ENCODE data around the gene POLR3B.

POLR3B gene

DNA sequence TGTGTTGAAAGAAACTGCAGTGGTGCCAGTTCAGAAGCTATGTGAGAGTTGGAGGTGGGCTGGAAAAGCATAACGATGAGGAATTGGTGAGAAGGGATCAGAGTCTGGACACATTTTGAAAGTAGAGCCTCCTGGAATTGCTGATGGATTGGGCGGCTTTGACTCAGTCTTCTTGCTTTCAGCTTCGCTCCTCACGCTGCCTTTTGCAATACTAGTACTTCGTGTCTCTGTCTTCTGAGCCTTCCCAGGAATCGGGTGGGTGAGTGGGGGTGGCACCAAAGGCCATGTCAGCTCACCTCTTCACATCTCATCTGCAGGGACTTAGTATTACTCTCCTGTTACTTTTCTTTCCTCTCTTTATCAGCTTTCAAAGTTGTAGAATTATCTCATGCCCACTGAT lies 123.7 kb downstream of the POLR3B start:
- Histone ChIP-seq H3K27me3 (ENCODE audit: control insufficient read depth, low read length) (no peaks in the 10 kb centered on the region), H3K4me2 (ENCODE audit: low read length) (no peak overlapping the region), H3K4me1 (ENCODE audit: control insufficient read depth, low read length) (no peaks in the 10 kb centered on the region), H4K20me1 (ENCODE audit: control insufficient read depth, insufficient read depth, low read depth, low read length) (no peaks in the 10 kb centered on the region), H3K79me2 (ENCODE audit: control insufficient read depth, low read length) (no peaks in the 10 kb centered on the region), H3K9me3 (ENCODE audit: control insufficient read depth, insufficient read depth, low read length) (no peaks in the 10 kb centered on the region), H3K9me2 (replicated peaks; ENCODE audit: control insufficient read depth, low read length) (no peaks in the 10 kb centered on the region), H3K4me3 (ENCODE audit: low read length) (no peak overlapping the region), H3K36me3 (ENCODE audit: control insufficient read depth, low read length) (no peaks in the 10 kb centered on the region), H3F3A (ENCODE audit: control insufficient read depth, insufficient read depth) (no peaks in the 10 kb centered on the region), H3K27ac (ENCODE audit: low read depth, low read length) (no peak overlapping the region)
- no peak for TF ChIP-seq EZH2phosphoT487 (IDR thresholded peaks at IDR 0.05; ENCODE audit: borderline replicate concordance, low read length)
- TF ChIP-seq CTCF (IDR thresholded peaks at IDR 0.05; ENCODE audit: low read depth, low read length, poor library complexity, severe bottlenecking): no peak

DNA sequence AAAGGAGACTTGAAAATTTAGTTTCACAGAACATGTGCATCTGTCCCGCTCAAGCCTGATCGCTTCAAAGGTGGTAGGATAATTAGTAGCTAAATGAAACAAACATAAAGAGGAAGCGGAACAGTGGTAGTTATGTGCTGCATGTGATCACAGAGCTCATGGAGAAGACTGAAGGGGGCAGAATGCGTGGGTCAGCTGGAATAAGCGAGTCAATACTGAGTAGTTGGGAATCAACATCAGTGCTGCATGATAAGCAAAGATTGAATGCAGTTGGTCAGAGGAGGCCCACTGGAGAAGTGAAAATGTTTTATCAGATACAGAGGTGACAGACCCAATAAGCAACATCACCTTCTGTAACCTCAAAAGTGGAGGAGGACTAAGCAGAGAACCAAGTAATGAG lies 130.1 kb downstream of the POLR3B start:
- no peaks in the 10 kb centered on the region for H3F3A ChIP-seq (ENCODE audit: control insufficient read depth, insufficient read depth)
- H3K4me3 ChIP-seq (ENCODE audit: low read length): no peak overlapping the region
- H4K20me1 ChIP-seq (ENCODE audit: control insufficient read depth, insufficient read depth, low read depth, low read length): no peaks in the 10 kb centered on the region
- no peaks in the 10 kb centered on the region for H3K9me2 ChIP-seq (replicated peaks; ENCODE audit: control insufficient read depth, low read length)
- no peaks in the 10 kb centered on the region for H3K36me3 ChIP-seq (ENCODE audit: control insufficient read depth, low read length)
- no peaks in the 10 kb centered on the region for H3K27me3 ChIP-seq (ENCODE audit: control insufficient read depth, low read length)
- no peaks in the 10 kb centered on the region for H3K9me3 ChIP-seq (ENCODE audit: control insufficient read depth, insufficient read depth, low read length)
- TF ChIP-seq CTCF (IDR thresholded peaks at IDR 0.05; ENCODE audit: low read depth, low read length, poor library complexity, severe bottlenecking): no peak
- TF ChIP-seq EZH2phosphoT487 (IDR thresholded peaks at IDR 0.05; ENCODE audit: borderline replicate concordance, low read length): no peak
- H3K27ac ChIP-seq (ENCODE audit: low read depth, low read length): no peak overlapping the region
- H3K4me1 ChIP-seq (ENCODE audit: control insufficient read depth, low read length): no peaks in the 10 kb centered on the region
- no peak overlapping the region for H3K4me2 ChIP-seq (ENCODE audit: low read length)
- H3K79me2 ChIP-seq (ENCODE audit: control insufficient read depth, low read length): no peaks in the 10 kb centered on the region

- TF ChIP-seq CTCF (IDR thresholded peaks at IDR 0.05; ENCODE audit: low read depth, low read length, poor library complexity, severe bottlenecking) (no peak), EZH2phosphoT487 (IDR thresholded peaks at IDR 0.05; ENCODE audit: borderline replicate concordance, low read length) (no peak)
- no peaks in the 10 kb centered on the region for H3F3A ChIP-seq (ENCODE audit: control insufficient read depth, insufficient read depth)
- no peaks in the 10 kb centered on the region for H3K36me3 ChIP-seq (ENCODE audit: control insufficient read depth, low read length)
- H3K79me2 ChIP-seq (ENCODE audit: control insufficient read depth, low read length): no peaks in the 10 kb centered on the region
- H3K4me1 ChIP-seq (ENCODE audit: control insufficient read depth, low read length): no peaks in the 10 kb centered on the region
- H3K27ac ChIP-seq (ENCODE audit: low read depth, low read length): no peak overlapping the region
- H3K27me3 ChIP-seq (ENCODE audit: control insufficient read depth, low read length): no peaks in the 10 kb centered on the region
- H3K9me3 ChIP-seq (ENCODE audit: control insufficient read depth, insufficient read depth, low read length): no peaks in the 10 kb centered on the region
- H3K9me2 ChIP-seq (replicated peaks; ENCODE audit: control insufficient read depth, low read length): no peaks in the 10 kb centered on the region
- no peaks in the 10 kb centered on the region for H4K20me1 ChIP-seq (ENCODE audit: control insufficient read depth, insufficient read depth, low read depth, low read length)
- H3K4me2 ChIP-seq (ENCODE audit: low read length): no peak overlapping the region
- H3K4me3 ChIP-seq (ENCODE audit: low read length): no peak overlapping the region
Observed at GRCh38 chr12:106488884-106489283, 131.3 kb downstream of the POLR3B start.

GRCh38 chr12:106490264-106490663 lies 132.7 kb downstream of the POLR3B start:
- H3K4me2 ChIP-seq (ENCODE audit: low read length): no peak overlapping the region
- H3K36me3 ChIP-seq (ENCODE audit: control insufficient read depth, low read length): no peaks in the 10 kb centered on the region
- no peaks in the 10 kb centered on the region for H3K4me1 ChIP-seq (ENCODE audit: control insufficient read depth, low read length)
- no peaks in the 10 kb centered on the region for H3K9me2 ChIP-seq (replicated peaks; ENCODE audit: control insufficient read depth, low read length)
- no peaks in the 10 kb centered on the region for H4K20me1 ChIP-seq (ENCODE audit: control insufficient read depth, insufficient read depth, low read depth, low read length)
- no peaks in the 10 kb centered on the region for H3K79me2 ChIP-seq (ENCODE audit: control insufficient read depth, low read length)
- no peak for TF ChIP-seq EZH2phosphoT487 (IDR thresholded peaks at IDR 0.05; ENCODE audit: borderline replicate concordance, low read length)
- no peak for TF ChIP-seq CTCF (IDR thresholded peaks at IDR 0.05; ENCODE audit: low read depth, low read length, poor library complexity, severe bottlenecking)
- H3F3A ChIP-seq (ENCODE audit: control insufficient read depth, insufficient read depth): no peaks in the 10 kb centered on the region
- no peaks in the 10 kb centered on the region for H3K9me3 ChIP-seq (ENCODE audit: control insufficient read depth, insufficient read depth, low read length)
- H3K4me3 ChIP-seq (ENCODE audit: low read length): no peak overlapping the region
- H3K27me3 ChIP-seq (ENCODE audit: control insufficient read depth, low read length): no peaks in the 10 kb centered on the region
- H3K27ac ChIP-seq (ENCODE audit: low read depth, low read length): no peak overlapping the region

Measured in DOHH2 (cell line).